Activated naive CD8-positive, alpha-beta T cell treated with anti-CD3 and anti-CD28 coated beads, Interleukin-2, amount 10 ng/mL, durations not matched to agents 7 days and 5 days (primary cell): ENCODE results near the gene CHST9. TPM values are rescaled to one million over a fixed set of nuclear protein-coding genes. Genes with fewer than 3 reads are reported as not detected.
"Not testable (repeated sequence)": the region's sequence is repeated elsewhere in the genome, so short reads cannot be mapped to it uniquely, and the experiment has no call there.

Source experiments
- ATAC-seq: fragments of 150-1000 bp; cut with Tn5 transposase; one replicate; pipeline ENCODE4 v1.10.0; 2021; ENCODE audit warnings: low read depth, moderate library complexity
- POLR2A ChIA-PET: fragments of 350-600 bp; sonication (Branson Sonifier 250); formaldehyde crosslinking; loops from one replicate; lab custom pipeline; 2021; ENCODE audit warnings: antibody characterized with exemption; lab: Charles Lee
- DNase-seq: peaks from one replicate; pipeline ENCODE4 v3.0.0; 2021
- H3K27ac Mint-ChIP-seq: one replicate; pipeline ENCODE4 v1.8.0; 2022; ENCODE audit warnings: mild to moderate bottlenecking, mixed read lengths
- H3K27me3 Mint-ChIP-seq: one replicate; pipeline ENCODE4 v1.8.0; 2022; ENCODE audit warnings: mild to moderate bottlenecking, moderate library complexity, mixed read lengths
- H3K36me3 Mint-ChIP-seq: one replicate; pipeline ENCODE4 v1.8.0; 2021; ENCODE audit warnings: mild to moderate bottlenecking, mixed read lengths
- H3K4me1 Mint-ChIP-seq: one replicate; pipeline ENCODE4 v1.8.0; 2021; ENCODE audit warnings: mixed read lengths
- H3K4me3 Mint-ChIP-seq: one replicate; pipeline ENCODE4 v1.8.0; 2022; ENCODE audit warnings: mild to moderate bottlenecking, moderate library complexity, mixed read lengths
- H3K9me3 Mint-ChIP-seq: one replicate; pipeline ENCODE4 v1.8.0; 2021; ENCODE audit warnings: mixed read lengths
- total RNA-seq, 2 experiments: library from RNA; stranded (reverse); gene quantifications; one replicate each; pipeline ENCODE4 v1.2.3, GENCODE V29; 2021

CHST9 gene
- total RNA-seq, 2 experiments from 2014 or later = not detected

DNA sequence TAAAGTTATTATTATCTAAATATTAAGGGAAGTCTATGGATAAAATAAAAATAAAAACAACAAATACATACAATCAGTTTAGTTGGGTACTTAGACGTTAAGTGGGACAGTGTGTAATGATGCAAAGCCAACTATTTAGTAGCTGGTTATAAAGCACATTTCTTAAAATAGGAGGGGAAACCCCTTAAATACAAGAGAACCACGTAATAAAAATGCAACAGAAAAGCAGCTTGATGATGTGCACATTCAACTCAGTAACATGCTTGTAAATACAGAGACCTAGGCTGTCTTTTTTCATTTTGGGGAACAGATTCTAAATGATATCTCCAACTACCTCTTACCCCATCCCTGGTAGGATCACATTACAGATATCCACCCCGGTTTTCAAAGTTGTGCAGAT is 185.3 kb downstream of the CHST9 start:
- no peak overlapping the region for H3K27ac Mint-ChIP-seq
- H3K9me3 Mint-ChIP-seq = peaks cover 2% of the 10 kb centered on the region
- DNase-seq (no peak), ATAC-seq (no peak)
- no peaks in the 10 kb centered on the region for H3K27me3 Mint-ChIP-seq
- no peaks in the 10 kb centered on the region for H3K36me3 Mint-ChIP-seq
- POLR2A ChIA-PET = no interaction called here
- no peak overlapping the region for H3K4me3 Mint-ChIP-seq
- no peaks in the 10 kb centered on the region for H3K4me1 Mint-ChIP-seq

- no peak overlapping the region for H3K27ac Mint-ChIP-seq
- no peaks in the 10 kb centered on the region for H3K27me3 Mint-ChIP-seq
- H3K4me3 Mint-ChIP-seq = no peak overlapping the region
- H3K9me3 Mint-ChIP-seq = peaks cover 4% of the 10 kb centered on the region
- H3K36me3 Mint-ChIP-seq = no peaks in the 10 kb centered on the region
- DNase-seq = no peak
- H3K4me1 Mint-ChIP-seq = no peaks in the 10 kb centered on the region
- POLR2A ChIA-PET = no interaction called here
- ATAC-seq = no peak
Observed at GRCh38 chr18:26993568-26993967, 191.5 kb downstream of the CHST9 start.

DNA sequence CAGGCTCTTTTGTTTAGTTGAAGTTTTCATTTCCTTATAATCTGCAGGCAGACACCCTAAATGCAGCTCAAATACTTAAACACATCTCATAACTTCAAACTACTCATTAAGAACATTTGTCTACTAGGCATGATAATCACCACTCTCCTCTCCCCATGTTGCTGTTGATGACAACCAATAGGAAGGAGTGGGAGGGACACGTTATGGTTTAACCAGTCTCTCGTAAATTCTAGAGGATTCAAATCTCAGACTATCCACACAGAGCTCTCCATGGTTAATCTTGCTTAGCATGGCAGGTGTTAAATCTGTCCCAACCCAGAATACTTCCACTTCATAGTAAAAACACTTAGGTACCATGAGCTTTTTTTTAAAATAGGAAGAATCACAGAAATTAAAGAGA is 192.2 kb downstream of the CHST9 start:
- no peak overlapping the region for H3K27ac Mint-ChIP-seq
- no peaks in the 10 kb centered on the region for H3K27me3 Mint-ChIP-seq
- peaks cover 4% of the 10 kb centered on the region for H3K9me3 Mint-ChIP-seq
- no peaks in the 10 kb centered on the region for H3K36me3 Mint-ChIP-seq
- POLR2A ChIA-PET = no interaction called here
- H3K4me1 Mint-ChIP-seq = no peaks in the 10 kb centered on the region
- no peak for ATAC-seq
- no peak for DNase-seq
- no peak overlapping the region for H3K4me3 Mint-ChIP-seq

DNA sequence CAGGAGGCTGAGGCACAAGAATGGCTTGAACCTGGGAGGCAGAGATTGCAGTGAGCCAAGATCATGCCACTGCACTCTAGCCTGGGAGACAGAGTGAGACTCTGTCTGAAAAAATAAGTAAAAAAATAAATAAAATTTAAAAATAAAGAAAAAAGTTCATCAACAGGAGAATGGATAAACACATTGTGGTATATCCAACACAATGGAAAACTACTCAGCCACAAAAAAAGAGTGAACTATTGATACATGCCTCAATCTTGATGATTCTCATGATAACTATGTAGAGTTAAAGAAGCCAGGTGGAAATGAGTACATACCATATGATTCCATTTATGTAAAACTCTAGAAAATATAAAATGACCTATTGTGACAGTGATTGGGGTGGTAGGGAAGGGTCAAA is 195.3 kb downstream of the CHST9 start:
- peaks cover 2% of the 10 kb centered on the region for H3K9me3 Mint-ChIP-seq
- no peak overlapping the region for H3K4me3 Mint-ChIP-seq
- H3K27me3 Mint-ChIP-seq = no peaks in the 10 kb centered on the region
- H3K4me1 Mint-ChIP-seq = no peaks in the 10 kb centered on the region
- no peak overlapping the region for H3K27ac Mint-ChIP-seq
- no peak for ATAC-seq
- no peaks in the 10 kb centered on the region for H3K36me3 Mint-ChIP-seq
- POLR2A ChIA-PET = no interaction called here
- no peak for DNase-seq

- Mint-ChIP-seq H3K36me3 (no peaks in the 10 kb centered on the region), H3K4me3 (no peak overlapping the region), H3K9me3 (no peaks in the 10 kb centered on the region), H3K27me3 (no peaks in the 10 kb centered on the region), H3K27ac (no peak overlapping the region), H3K4me1 (no peaks in the 10 kb centered on the region)
- ATAC-seq (no peak), DNase-seq (no peak)
- POLR2A ChIA-PET = no interaction called here
Observed at GRCh38 chr18:26981360-26982082, 203.6 kb downstream of the CHST9 start.

DNA sequence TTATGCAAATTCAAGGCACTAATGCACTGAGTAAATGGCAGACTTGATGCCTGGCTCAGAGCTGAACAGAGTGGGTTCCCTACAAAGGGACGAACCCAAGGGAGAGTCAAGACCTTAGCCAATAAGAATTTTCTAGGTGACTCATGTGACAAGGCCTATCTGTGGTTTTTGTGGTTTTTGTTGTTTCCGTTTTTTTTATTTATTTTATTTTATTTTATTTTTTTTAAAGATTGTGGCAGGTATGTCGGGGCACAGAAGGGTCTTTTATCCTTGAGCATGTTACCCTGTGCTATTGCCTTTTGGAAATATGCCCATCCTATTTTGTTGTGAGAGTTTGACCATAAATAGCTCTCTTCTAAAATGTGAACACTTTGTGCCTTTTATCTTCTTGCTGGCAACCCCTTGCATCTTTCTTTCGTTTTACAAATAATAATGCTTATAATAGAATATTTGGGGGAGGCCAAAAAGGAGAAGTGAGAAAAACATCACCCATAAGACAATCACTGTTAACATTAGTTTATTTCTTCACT is 206.2 kb downstream of the CHST9 start:
- H3K27ac Mint-ChIP-seq = no peak overlapping the region
- H3K36me3 Mint-ChIP-seq = no peaks in the 10 kb centered on the region
- H3K4me1 Mint-ChIP-seq = no peaks in the 10 kb centered on the region
- no peak overlapping the region for H3K4me3 Mint-ChIP-seq
- H3K27me3 Mint-ChIP-seq = no peaks in the 10 kb centered on the region
- DNase-seq = no peak
- ATAC-seq = no peak
- no peaks in the 10 kb centered on the region for H3K9me3 Mint-ChIP-seq
- POLR2A ChIA-PET = no interaction called here

DNA sequence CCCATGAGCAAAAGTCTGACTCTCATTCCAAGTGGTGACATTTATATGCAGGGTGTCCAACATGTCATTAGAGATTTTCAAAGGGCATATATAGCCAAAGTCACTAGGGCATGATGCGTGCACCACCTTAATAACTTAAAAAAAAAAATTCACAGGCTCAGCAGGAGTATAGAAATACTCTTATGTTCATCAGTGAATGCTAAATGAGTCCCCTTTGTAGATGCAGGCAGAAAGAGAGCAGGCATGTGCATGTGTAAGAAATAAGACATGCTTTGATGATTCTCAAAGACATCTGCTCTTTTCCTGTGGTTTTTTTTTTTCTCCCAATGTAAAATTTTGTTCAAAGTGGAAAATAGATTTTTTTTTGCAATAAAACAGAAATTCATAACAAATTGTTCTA is 207.3 kb downstream of the CHST9 start:
- no peak for ATAC-seq
- Mint-ChIP-seq H3K4me1 (no peaks in the 10 kb centered on the region), H3K36me3 (no peaks in the 10 kb centered on the region), H3K27me3 (no peaks in the 10 kb centered on the region), H3K9me3 (no peaks in the 10 kb centered on the region), H3K4me3 (no peak overlapping the region), H3K27ac (no peak overlapping the region)
- no peak for DNase-seq
- POLR2A ChIA-PET = no interaction called here

- POLR2A ChIA-PET = no interaction called here
- H3K4me3 Mint-ChIP-seq = no peak overlapping the region
- H3K9me3 Mint-ChIP-seq = no peaks in the 10 kb centered on the region
- no peaks in the 10 kb centered on the region for H3K4me1 Mint-ChIP-seq
- no peaks in the 10 kb centered on the region for H3K36me3 Mint-ChIP-seq
- no peak for ATAC-seq
- no peak overlapping the region for H3K27ac Mint-ChIP-seq
- DNase-seq = no peak
- no peaks in the 10 kb centered on the region for H3K27me3 Mint-ChIP-seq
Observed at GRCh38 chr18:26976206-26976605, 208.9 kb downstream of the CHST9 start.

DNA sequence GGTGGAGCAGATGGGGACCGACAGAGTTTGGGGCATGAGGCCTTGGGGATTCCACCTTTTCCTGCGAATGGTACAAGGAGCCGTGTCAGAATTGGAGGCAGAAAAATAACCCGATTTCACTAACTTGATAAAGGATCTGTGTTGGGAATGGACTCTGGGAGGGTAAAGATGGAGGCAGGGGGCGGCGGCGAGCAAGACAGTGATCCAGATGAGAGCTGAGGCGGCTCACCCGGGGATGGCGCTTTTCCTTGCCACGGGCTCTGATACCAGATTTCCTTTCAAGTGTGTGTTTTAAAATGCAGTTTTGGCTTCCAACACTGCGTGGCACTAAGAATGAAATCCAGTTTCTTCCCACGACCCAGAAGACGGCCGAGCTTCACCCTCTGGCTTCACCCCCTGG is 212.6 kb downstream of the CHST9 start:
- H3K4me1 Mint-ChIP-seq, ATAC-seq, H3K27me3 Mint-ChIP-seq, H3K36me3 Mint-ChIP-seq, DNase-seq, POLR2A ChIA-PET, H3K27ac Mint-ChIP-seq, H3K9me3 Mint-ChIP-seq, H3K4me3 Mint-ChIP-seq: not testable (repeated sequence)

DNA sequence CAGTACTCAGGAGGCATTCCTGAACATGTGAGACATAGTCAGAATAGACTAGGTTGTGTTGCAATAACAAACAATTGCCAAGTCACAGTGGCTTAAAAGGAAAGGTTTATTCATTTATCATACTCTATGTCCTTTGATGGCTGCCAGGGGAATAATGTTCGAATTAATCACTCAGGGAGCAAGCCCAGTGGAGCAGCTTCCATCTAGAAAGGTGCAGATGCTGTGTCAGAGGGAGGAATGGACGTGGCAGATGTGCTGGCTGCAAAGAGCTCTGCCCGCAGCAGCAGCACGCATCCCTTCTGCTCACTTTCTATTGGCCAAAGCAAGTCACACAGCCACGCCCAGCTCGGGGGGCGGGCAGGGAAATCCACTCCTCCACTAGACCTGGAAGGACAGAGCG is 213.7 kb downstream of the CHST9 start:
- POLR2A ChIA-PET = no interaction called here
- Mint-ChIP-seq H3K27ac (no peak overlapping the region), H3K36me3 (no peaks in the 10 kb centered on the region), H3K4me3 (no peak overlapping the region), H3K9me3 (peaks cover 1% of the 10 kb centered on the region), H3K27me3 (no peaks in the 10 kb centered on the region), H3K4me1 (no peaks in the 10 kb centered on the region)
- ATAC-seq = no peak
- no peak for DNase-seq

DNA sequence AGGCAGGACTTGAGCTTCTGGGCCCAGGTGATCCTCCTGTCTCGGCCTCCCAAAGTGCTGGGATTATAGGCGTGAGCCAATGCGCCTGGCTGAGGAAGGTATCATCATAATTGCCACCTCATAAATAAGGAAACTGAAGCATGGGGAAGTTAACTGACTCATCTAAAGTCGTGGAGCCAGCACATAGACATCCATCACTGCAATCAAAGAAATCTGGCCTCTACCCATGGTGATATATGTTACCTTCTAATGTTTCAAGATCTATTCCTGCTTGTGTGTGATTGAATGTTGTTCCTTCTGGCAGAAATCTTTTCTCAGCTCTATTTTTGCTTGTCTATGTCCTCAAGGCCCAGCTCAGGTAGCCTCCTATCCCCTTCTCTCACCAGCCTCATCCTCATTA is 214.5 kb downstream of the CHST9 start:
- Mint-ChIP-seq H3K4me3 (no peak overlapping the region), H3K36me3 (no peaks in the 10 kb centered on the region), H3K27me3 (no peaks in the 10 kb centered on the region), H3K4me1 (no peaks in the 10 kb centered on the region), H3K9me3 (peaks cover 1% of the 10 kb centered on the region), H3K27ac (no peak overlapping the region)
- DNase-seq (no peak), ATAC-seq (no peak)
- POLR2A ChIA-PET = no interaction called here

DNA sequence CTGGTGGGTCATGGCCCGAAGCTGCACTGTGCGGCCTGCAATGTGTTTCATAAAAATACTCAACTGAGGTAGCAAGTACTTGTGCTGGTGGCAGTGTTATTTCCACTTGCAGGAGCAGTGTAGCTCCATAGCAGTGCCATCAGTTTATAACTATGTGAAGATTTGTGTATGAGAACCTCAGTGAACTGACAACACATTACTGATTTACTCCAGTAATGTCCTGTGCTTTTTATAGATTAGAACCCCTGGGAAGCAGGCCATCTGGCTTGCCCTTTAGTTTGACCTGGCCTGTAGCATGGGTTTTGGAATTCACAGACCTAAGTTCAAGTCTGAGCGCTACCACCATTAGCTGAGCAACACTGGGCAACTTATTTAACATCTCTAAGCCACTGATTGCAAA is 219.9 kb downstream of the CHST9 start:
- POLR2A ChIA-PET = no interaction called here
- ATAC-seq (no peak), DNase-seq (no peak)
- H3K27ac Mint-ChIP-seq = no peak overlapping the region
- H3K9me3 Mint-ChIP-seq = peaks cover 1% of the 10 kb centered on the region
- H3K27me3 Mint-ChIP-seq = no peaks in the 10 kb centered on the region
- H3K36me3 Mint-ChIP-seq = no peaks in the 10 kb centered on the region
- no peaks in the 10 kb centered on the region for H3K4me1 Mint-ChIP-seq
- no peak overlapping the region for H3K4me3 Mint-ChIP-seq

GRCh38 chr18:26963292-26963691 is 221.8 kb downstream of the CHST9 start:
- POLR2A ChIA-PET = no interaction called here
- DNase-seq = no peak
- H3K27me3 Mint-ChIP-seq = no peaks in the 10 kb centered on the region
- H3K4me3 Mint-ChIP-seq = no peak overlapping the region
- ATAC-seq = no peak
- H3K36me3 Mint-ChIP-seq = no peaks in the 10 kb centered on the region
- H3K9me3 Mint-ChIP-seq = peaks cover 5% of the 10 kb centered on the region
- H3K27ac Mint-ChIP-seq = no peak overlapping the region
- no peaks in the 10 kb centered on the region for H3K4me1 Mint-ChIP-seq

- H3K9me3 Mint-ChIP-seq = peaks cover 7% of the 10 kb centered on the region
- no peaks in the 10 kb centered on the region for H3K4me1 Mint-ChIP-seq
- H3K4me3 Mint-ChIP-seq = no peak overlapping the region
- no peaks in the 10 kb centered on the region for H3K36me3 Mint-ChIP-seq
- ATAC-seq (no peak), DNase-seq (no peak)
- no peaks in the 10 kb centered on the region for H3K27me3 Mint-ChIP-seq
- no peak overlapping the region for H3K27ac Mint-ChIP-seq
- POLR2A ChIA-PET = no interaction called here
Observed at GRCh38 chr18:26961839-26962238, 223.3 kb downstream of the CHST9 start.
